ENCODE measurements around the gene ZNF652.

- TF ChIP-seq CTCF (conservative IDR thresholded peaks at IDR 0.05; ENCODE audit: low read depth, low read length) (no peak), FOS (IDR thresholded peaks at IDR 0.05; ENCODE audit: low read depth, low read length) (no peak), BHLHE40 (IDR thresholded peaks at IDR 0.05; ENCODE audit: low read depth, low read length) (no peak), POLR2A (IDR thresholded peaks at IDR 0.05; ENCODE audit: low read depth, low read length) (no peak), RAD21 (IDR thresholded peaks at IDR 0.05; ENCODE audit: low read length) (no peak), CEBPB (IDR thresholded peaks at IDR 0.05; ENCODE audit: low read depth, low read length) (no peak), USF2 (IDR thresholded peaks at IDR 0.05; ENCODE audit: low read depth, low read length) (no peak), MXI1 (IDR thresholded peaks at IDR 0.05; ENCODE audit: borderline replicate concordance, low read depth, low read length) (no peak), ELK1 (IDR thresholded peaks at IDR 0.05; ENCODE audit: borderline replicate concordance, low read depth, low read length) (no peak), SMC3 (IDR thresholded peaks at IDR 0.05; ENCODE audit: low read depth, low read length) (no peak), RCOR1 (IDR thresholded peaks at IDR 0.05; ENCODE audit: insufficient replicate concordance, low read length) (no peak), CHD1 (IDR thresholded peaks at IDR 0.05; ENCODE audit: low read depth, low read length) (no peak), MAZ (IDR thresholded peaks at IDR 0.05; ENCODE audit: borderline replicate concordance, low read depth, low read length) (no peak)
Measured at GRCh38 chr17:49249292-49249794, 112.7 kb downstream of the ZNF652 start.

All from IMR-90 (cell line).